ENCODE data around the gene MPC1L.

Gene MPC1L

GRCh38 chrX:40661489-40661888, 38.3 kb downstream of the MPC1L start:
- no peaks in the 10 kb centered on the region for H3K4me1 ChIP-seq (ENCODE audit: control extremely low read depth in 1 of 4, control insufficient read depth in 4 of 4, insufficient read depth in 4 of 4, low read length in 3 of 4)
- H3K36me3 ChIP-seq (ENCODE audit: control insufficient read depth in 4 of 4, insufficient read depth in 4 of 4, low read length in 3 of 4), result peaks cover 4 to 40% (median 16%) of the 10 kb centered on the region in 4 experiments
- no peak overlapping the region for H3K27ac ChIP-seq (ENCODE audit: insufficient read depth in 1 of 2, low read depth in 1 of 2, low read length in 2 of 2, poor library complexity in 1 of 2, severe bottlenecking in 2 of 2)
- no CpG with 5 or more reads among the region's 2 CpGs for WGBS (ENCODE audit: insufficient coverage)
- no peak for DNase-seq
- H3K27me3 ChIP-seq (replicated peaks in 2 of 5; ENCODE audit: control insufficient read depth in 4 of 5, insufficient read depth in 5 of 5, low read length in 4 of 5), result no peaks in the 10 kb centered on the region
- ChIA-PET CTCF (no interaction called here), POLR2A (no interaction called here)
- H3K9me3 ChIP-seq (ENCODE audit: control extremely low read depth in 1 of 5, control insufficient read depth in 4 of 5, insufficient read depth in 2 of 5, low read depth in 1 of 5, low read length in 4 of 5), result no peaks in the 10 kb centered on the region
- H3K4me3 ChIP-seq (ENCODE audit: control insufficient read depth in 1 of 7, extremely low read depth in 1 of 7, insufficient read depth in 4 of 7, low read depth in 2 of 7, low read length in 6 of 7), result no peak overlapping the region

DNA sequence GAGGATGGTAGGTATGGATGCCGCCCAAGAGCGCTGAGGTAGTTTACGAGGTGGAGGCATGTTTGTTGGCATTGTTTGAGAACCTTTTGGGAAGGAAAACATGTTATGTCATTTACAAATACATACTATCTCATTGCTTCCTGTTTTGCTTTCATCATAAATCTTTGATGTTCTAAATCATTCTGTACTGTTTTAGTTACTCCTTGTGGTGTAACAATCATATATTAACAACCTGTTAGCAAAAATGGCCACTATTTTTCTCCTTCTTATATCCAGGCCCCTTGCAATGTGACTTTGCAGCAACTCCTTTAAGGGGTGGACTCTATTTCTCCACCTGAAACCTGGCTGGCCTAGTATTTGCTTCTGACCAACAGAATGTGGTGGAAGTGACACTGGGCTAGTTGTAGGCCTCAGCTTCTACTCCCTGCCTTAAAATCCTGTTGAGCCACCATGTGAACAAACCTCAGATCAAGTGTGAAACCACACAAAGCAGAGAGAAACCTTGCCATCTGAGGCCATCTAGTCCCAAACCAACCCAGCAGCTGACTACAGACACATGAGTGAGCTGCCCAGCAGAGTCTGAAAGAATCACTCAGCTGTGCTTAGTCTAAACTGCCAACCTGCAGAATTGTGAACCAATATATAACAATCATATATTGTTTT, 40.0 kb downstream of the MPC1L start:
- H3K27me3 ChIP-seq (replicated peaks in 2 of 5; ENCODE audit: control insufficient read depth in 4 of 5, insufficient read depth in 5 of 5, low read length in 4 of 5), result no peaks in the 10 kb centered on the region
- no peak for DNase-seq
- WGBS (ENCODE audit: insufficient coverage), result no CpG with 5 or more reads among the region's 3 CpGs
- no peak overlapping the region for H3K27ac ChIP-seq (ENCODE audit: insufficient read depth in 1 of 2, low read depth in 1 of 2, low read length in 2 of 2, poor library complexity in 1 of 2, severe bottlenecking in 2 of 2)
- ChIA-PET POLR2A (interaction anchor here (0.6 kb wide), 1 partner anchor 54 kb away, joined by 3 read pairs; no protein-coding TSS in a partner anchor), CTCF (interaction anchor here (0.9 to 1.3 kb wide), 3 partner anchors 12 to 130 kb away, joined by 3 read pairs; no protein-coding TSS in a partner anchor)
- no peaks in the 10 kb centered on the region for H3K9me3 ChIP-seq (ENCODE audit: control extremely low read depth in 1 of 5, control insufficient read depth in 4 of 5, insufficient read depth in 2 of 5, low read depth in 1 of 5, low read length in 4 of 5)
- H3K4me3 ChIP-seq (ENCODE audit: control insufficient read depth in 1 of 7, extremely low read depth in 1 of 7, insufficient read depth in 4 of 7, low read depth in 2 of 7, low read length in 6 of 7), result no peak overlapping the region
- no peaks in the 10 kb centered on the region for H3K4me1 ChIP-seq (ENCODE audit: control extremely low read depth in 1 of 4, control insufficient read depth in 4 of 4, insufficient read depth in 4 of 4, low read length in 3 of 4)
- H3K36me3 ChIP-seq (ENCODE audit: control insufficient read depth in 4 of 4, insufficient read depth in 4 of 4, low read length in 3 of 4), result peaks cover 4 to 43% (median 12%) of the 10 kb centered on the region in 4 experiments

DNA sequence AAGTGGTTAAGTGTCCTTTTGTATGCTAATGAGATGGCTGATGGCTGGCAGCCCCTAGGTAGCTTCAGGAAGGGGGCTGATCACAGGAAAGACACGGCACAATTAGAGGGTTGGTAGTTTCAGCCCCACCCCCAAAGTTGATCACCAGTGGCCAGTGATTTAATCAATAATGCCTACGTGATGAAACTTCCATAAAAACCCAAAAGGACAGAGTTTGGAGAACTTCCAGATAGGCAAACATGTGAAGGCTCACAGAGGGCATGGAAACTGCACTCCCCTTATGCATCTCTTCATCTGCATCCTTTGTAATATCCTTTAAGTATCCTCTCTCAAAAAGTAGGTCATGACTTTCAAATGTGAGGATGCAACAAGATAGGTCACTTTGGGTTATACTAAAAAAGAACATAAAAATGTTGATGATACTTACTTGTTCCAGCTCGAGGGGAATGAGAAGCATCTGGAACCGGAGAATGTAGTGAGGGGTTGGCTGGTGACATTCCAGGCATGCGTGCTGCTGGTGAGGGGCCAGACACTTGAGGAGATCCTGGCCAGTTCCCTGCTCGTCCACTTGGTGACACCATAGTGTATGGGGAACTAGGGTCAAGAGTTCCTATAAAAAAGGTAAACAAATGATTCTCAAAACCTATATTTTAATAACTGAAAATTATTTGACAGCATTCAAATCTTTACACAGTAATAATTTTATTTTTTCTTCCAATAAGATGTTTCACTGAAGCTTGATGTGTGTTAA, 40.8 kb downstream of the MPC1L start:
- CTCF ChIA-PET, result interaction anchor here (0.9 to 1.3 kb wide), 3 partner anchors 13 to 129 kb away, joined by 3 read pairs; no protein-coding TSS in a partner anchor
- Histone ChIP-seq H3K9me3 (ENCODE audit: control extremely low read depth in 1 of 5, control insufficient read depth in 4 of 5, insufficient read depth in 2 of 5, low read depth in 1 of 5, low read length in 4 of 5) (no peaks in the 10 kb centered on the region), H3K4me1 (ENCODE audit: control extremely low read depth in 1 of 4, control insufficient read depth in 4 of 4, insufficient read depth in 4 of 4, low read length in 3 of 4) (no peaks in the 10 kb centered on the region), H3K27me3 (replicated peaks in 2 of 5; ENCODE audit: control insufficient read depth in 4 of 5, insufficient read depth in 5 of 5, low read length in 4 of 5) (peaks cover 0 to 1% (median 0%) of the 10 kb centered on the region in 5 experiments), H3K4me3 (ENCODE audit: control insufficient read depth in 1 of 7, extremely low read depth in 1 of 7, insufficient read depth in 4 of 7, low read depth in 2 of 7, low read length in 6 of 7) (no peak overlapping the region), H3K36me3 (ENCODE audit: control insufficient read depth in 4 of 4, insufficient read depth in 4 of 4, low read length in 3 of 4) (peaks cover 4 to 41% (median 14%) of the 10 kb centered on the region in 4 experiments), H3K27ac (ENCODE audit: insufficient read depth in 1 of 2, low read depth in 1 of 2, low read length in 2 of 2, poor library complexity in 1 of 2, severe bottlenecking in 2 of 2) (no peak overlapping the region)
- POLR2A ChIA-PET, result interaction anchor here (0.6 to 0.7 kb wide), 2 partner anchors 53 to 207 kb away, joined by 3 read pairs; no protein-coding TSS in a partner anchor
- no peak for DNase-seq
- WGBS (ENCODE audit: insufficient coverage), result 81% methylated on average over 4 of the region's 6 CpGs

DNA sequence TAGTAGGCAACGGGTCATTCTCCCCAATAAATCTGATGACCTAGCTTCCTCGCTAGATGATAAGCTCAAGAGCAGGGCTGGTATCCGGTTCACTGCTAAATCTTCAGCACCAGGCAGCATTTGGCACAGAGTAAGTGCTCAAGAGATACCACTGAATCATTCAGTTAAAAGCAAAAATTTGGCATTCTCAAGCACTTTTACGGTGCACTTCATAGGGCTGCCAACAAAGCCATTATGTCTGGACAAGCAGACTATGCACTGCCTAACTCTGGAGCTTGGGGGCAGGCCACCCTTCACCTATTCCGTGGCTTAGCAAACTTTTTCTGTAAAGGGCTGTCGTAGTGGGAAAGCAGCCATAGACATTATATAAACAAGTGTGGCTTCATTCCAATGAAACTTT, 47.9 kb downstream of the MPC1L start:
- H3K36me3 ChIP-seq (ENCODE audit: control insufficient read depth in 4 of 4, insufficient read depth in 4 of 4, low read length in 3 of 4), result peaks cover 7 to 52% (median 25%) of the 10 kb centered on the region in 4 experiments

More for the DNA sequence above, 47.9 kb downstream of the MPC1L start:
- H3K27me3 ChIP-seq (replicated peaks in 2 of 5; ENCODE audit: control insufficient read depth in 4 of 5, insufficient read depth in 5 of 5, low read length in 4 of 5), result peaks cover 0 to 13% (median 0%) of the 10 kb centered on the region in 5 experiments
- POLR2A ChIA-PET, result no interaction called here
- WGBS (ENCODE audit: insufficient coverage), result 75% methylated on average over 5 of the region's 6 CpGs
- H3K27ac ChIP-seq (ENCODE audit: insufficient read depth in 1 of 2, low read depth in 1 of 2, low read length in 2 of 2, poor library complexity in 1 of 2, severe bottlenecking in 2 of 2), result no peak overlapping the region
- no peak overlapping the region for H3K4me3 ChIP-seq (ENCODE audit: control insufficient read depth in 1 of 7, extremely low read depth in 1 of 7, insufficient read depth in 4 of 7, low read depth in 2 of 7, low read length in 6 of 7)
- no peaks in the 10 kb centered on the region for H3K9me3 ChIP-seq (ENCODE audit: control extremely low read depth in 1 of 5, control insufficient read depth in 4 of 5, insufficient read depth in 2 of 5, low read depth in 1 of 5, low read length in 4 of 5)
- no peaks in the 10 kb centered on the region for H3K4me1 ChIP-seq (ENCODE audit: control extremely low read depth in 1 of 4, control insufficient read depth in 4 of 4, insufficient read depth in 4 of 4, low read length in 3 of 4)
- CTCF ChIA-PET, result no interaction called here
- no peak for DNase-seq

Data from common myeloid progenitor, CD34-positive (primary cell).